T-helper 9 cell (primary cell): ENCODE results near the gene ADAMTS6.
A peak's percentile ranks its signal among the peaks of the same experiment; 100 is the strongest.
"Not testable (repeated sequence)": the region's sequence is repeated elsewhere in the genome, so short reads cannot be mapped to it uniquely, and the experiment has no call there.

Experiments
- DNase-seq: peaks from one replicate; pipeline ENCODE4 v3.0.0-alpha.2; 2020
- total RNA-seq, 2 donors: gene quantifications; one replicate each; lab custom pipeline; 2026; lab: John Stamatoyannopoulos, UW

The ADAMTS6 gene
- 1.7 to 5.9 reads per million in 2 donors for total RNA-seq

GRCh38 chr5:65481635-65482295 lies at the start of gene ADAMTS6:
Gene ADAMTS6 (minus strand): TSS chr5:65481920. CDS start chr5:65473673, 8,247 bp downstream.
- DNase-seq, result peak; percentile 61

DNA sequence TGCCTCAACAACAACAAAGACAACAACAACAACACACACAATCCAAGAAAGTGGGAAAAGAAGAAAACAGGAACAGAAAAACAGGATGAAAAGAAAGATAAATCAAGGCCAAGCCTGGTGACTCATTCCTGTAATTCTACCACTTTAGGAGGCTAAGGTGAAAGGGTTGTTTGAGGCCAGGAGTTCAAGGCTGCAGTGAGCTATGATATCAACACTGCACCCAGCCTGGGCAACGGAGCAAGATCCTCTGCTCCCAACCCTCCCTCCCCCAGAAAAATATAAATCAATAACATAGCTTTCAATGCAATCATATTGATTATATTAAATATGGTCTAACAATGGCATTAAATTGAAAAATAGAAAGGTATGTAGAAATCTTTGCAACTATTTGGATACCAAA lies 49.2 kb upstream of the ADAMTS6 start:
- DNase-seq, result no peak

GRCh38 chr5:65525726-65526125 lies 44.0 kb upstream of the ADAMTS6 start:
- no peak for DNase-seq

GRCh38 chr5:65512170-65512937 lies 30.6 kb upstream of the ADAMTS6 start:
- DNase-seq, result no peak

DNA sequence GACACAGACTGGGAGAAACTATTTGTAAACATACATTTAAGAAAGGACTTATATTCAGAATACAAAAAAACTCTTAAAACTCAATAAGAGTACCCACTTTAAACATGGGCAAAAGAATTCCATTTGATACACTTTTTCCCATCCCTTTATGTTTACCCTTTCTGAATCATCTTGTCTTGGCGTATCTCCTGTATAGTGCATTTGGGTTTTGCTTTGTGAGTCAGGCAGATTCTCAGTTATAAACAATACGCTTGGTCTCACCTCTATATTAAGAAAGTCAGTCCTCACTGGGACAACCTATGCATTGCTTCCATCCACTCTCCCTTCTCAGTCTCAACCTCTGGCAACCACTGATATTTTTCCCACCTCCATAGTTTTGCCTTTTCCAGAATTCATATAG lies 27.3 kb upstream of the ADAMTS6 start:
- no peak for DNase-seq

DNA sequence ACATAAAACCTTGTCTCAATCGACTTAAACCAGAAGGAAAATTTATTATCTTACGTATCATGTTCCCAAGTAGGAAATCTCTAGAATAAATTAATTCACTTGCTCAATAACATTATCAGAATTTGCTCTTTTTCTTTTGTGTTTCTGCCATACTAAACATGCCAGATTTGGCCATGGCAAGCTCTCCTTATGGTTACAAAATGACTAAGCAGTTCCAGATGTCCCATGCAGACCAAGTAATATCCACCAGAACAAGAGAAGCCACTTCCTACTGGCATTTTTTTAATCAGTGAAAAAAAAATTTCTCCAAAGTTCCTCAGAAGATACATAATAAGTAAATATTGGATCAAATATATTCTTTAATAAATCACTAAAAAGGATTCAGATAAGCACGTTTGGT lies 25.2 kb upstream of the ADAMTS6 start:
- no peak for DNase-seq

DNA sequence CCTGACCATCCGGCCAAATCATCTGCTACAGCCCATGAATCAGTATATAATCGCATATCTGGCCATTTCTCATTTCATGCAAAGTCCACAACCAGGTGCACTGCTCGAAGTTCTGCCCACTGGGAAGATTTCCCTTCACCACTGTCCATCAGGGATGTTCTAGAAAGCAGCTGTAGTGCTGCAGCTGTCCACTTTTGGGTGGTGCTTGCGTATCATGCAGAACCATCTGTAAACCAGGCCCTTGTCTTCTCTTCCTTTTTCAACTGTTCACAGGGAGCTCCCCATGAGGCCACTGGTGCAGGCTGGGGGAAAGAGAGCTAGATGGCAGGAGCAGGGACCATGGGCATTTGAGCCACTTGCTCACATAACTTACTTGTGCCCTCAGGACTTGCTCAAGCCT lies 7.4 kb upstream of the ADAMTS6 start:
- no peak for DNase-seq

GRCh38 chr5:65488038-65488687 lies 6.4 kb upstream of the ADAMTS6 start:
- not testable (repeated sequence) for DNase-seq

DNA sequence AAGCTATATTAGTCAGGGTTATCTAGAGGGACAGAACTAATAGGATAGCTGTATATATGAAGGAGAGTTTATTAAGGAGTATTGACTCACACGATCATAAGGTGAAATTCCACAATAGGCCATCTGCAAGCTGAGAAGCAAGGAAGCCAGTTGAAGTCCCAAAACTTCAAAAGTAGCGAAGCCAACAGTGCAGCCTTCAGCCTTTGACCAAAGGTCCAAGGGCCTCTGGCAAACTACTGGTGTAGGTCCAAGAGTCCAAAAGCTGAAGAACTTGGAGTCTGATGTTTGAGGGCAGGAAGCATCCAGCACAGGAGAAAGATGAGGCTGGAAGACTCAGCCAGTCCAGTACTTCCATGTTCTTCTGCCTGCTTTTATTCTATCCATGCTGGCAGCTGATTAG lies 5.1 kb upstream of the ADAMTS6 start:
- not testable (repeated sequence) for DNase-seq

- DNase-seq, result no peak
Observed at GRCh38 chr5:65485405-65485804, 3.7 kb upstream of the ADAMTS6 start.

- no peak for DNase-seq
Observed at GRCh38 chr5:65483546-65484346, 2.0 kb upstream of the ADAMTS6 start.

GRCh38 chr5:65482736-65483545 lies 1.2 kb upstream of the ADAMTS6 start:
- no peak for DNase-seq

DNA sequence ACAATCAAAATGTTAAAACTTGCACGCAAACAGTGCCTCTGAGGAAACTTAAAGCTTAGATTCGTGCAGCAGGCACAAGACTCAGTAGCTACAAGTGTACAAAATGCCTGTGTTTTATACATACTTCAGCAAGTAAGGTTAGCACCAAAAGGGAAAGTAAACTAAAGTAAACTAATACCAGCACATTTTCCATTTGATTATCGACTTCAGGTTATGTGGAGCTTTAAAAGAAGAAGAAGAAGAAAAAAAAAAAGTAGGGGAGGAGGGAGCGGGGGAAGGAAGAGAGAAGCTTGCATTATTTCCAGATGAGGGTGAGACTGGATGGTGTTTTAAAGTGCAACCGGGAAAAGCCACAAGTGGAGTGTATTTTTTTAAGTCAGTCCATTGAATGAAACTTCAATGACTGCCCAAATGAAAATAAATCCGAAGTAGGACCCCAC lies 596 bp upstream of the ADAMTS6 start:
- no peak for DNase-seq

DNA sequence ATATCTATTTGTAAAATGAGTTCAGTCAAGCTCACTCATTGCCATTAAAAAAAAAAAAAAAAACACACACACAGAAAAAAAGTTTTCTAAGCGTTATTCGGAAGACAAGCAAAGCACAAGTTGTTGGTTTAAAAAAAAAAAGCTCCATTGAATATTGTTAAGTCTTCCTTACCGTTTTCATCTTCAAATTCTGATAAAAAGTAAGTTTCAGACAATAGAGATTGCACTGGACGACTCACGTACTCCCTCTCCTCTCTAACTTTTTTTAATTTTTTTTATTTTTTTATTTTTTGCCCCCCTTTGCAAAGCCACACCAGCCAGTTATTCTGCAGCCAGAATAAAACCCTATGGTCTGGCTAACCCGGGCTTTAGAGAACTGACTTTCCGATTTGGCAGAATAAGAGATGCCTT lies 544 bp downstream of the ADAMTS6 start:
- no peak for DNase-seq

GRCh38 chr5:65480306-65480865 lies 1.3 kb downstream of the ADAMTS6 start:
- DNase-seq, result peak; percentile 28

DNA sequence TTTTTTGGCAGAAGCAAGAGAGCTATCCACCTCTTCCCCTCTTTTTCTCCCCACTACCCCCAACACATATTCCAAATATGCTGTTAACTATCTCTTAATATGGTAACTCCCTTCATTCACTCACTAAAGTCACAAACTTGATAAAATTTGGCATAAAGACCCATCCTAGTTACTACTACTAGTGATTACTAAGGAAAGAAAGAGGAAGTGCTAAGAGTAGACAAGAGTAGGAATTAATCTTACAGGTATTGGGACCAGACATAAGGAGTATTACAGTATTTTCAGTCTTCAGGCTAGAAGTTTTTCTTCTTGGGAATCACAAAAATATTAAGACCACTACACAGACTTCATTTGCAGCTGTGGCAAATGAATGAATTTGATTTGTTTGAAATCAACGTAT lies 2.2 kb downstream of the ADAMTS6 start:
- DNase-seq, result no peak

- DNase-seq, result no peak
Observed at GRCh38 chr5:65478336-65478735, 3.4 kb downstream of the ADAMTS6 start.

- DNase-seq, result no peak
Observed at GRCh38 chr5:65475895-65476294, 5.8 kb downstream of the ADAMTS6 start.

DNA sequence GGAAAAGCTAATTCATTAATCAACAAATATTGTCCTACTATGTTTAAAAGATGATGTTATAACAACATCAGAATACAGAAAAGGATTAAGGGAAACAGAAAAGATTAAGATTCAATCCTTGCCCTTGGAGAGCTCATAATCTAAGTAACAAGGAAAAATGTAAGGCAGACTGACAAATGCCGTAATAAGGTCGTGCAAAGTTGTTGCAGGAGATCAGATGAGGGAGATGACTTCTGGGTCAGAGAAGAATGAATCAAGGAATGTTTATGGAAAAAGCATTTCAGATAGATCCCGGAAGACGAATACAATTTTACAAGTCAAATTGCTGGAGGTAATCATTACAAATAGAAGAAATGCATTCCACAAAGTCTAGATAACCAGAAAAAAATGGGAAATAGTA lies 6.4 kb downstream of the ADAMTS6 start:
- DNase-seq, result no peak

DNA sequence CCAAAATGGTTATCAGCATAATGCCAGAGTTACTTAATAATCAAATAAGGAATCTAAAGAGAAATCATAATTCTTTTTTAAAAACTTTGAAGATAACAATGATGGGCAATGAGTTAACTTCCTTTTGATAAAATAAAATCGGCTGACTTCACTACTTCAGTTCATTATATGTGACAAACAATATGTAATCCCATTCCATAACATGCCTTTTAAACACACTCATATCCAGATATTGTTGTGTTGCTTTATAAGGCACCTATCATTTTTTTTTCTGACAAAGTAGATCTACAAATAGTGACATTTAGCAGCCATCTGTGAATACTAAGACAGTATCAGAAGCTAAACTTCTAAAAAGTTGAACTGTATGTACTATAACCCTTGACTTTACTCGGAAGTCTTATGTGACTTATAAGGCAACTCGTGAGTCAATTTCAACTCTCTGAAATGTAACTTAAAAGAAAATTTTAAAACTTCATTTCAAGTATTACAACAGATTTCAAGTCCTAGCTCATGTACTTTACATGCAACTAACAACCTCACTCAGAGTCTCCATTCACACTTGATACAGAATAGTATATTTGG lies 7.5 kb downstream of the ADAMTS6 start:
- no peak for DNase-seq

DNA sequence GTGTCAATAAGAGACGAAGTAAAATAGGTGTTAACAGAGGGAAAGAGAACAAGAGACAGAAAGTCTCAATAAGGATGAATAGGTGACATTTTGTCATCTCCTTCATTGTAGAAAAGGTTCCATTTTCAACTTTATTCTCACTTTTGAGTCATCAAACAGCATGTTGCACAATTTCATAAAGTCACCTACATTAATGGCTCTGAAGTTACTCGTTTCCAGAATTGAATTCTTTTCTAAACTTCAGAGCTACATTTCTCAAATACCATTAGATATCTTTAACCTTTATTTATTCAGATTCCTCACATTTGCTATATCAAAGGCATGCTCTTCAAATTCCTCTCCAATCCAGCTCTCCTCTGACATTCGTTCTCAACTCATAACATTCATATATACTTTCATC lies 13.1 kb downstream of the ADAMTS6 start:
- DNase-seq, result no peak
